Activated CD8-positive, alpha-beta memory T cell treated with anti-CD3 and anti-CD28 coated beads for 4 hours (primary cell): ENCODE data around the gene PARD6G.
"Not testable (repeated sequence)": the region's sequence is repeated elsewhere in the genome, so short reads cannot be mapped to it uniquely, and the experiment has no call there.

Experiments used
- DNase-seq, 2 donors: peaks; one replicate each; pipeline ENCODE4 v3.0.0-alpha.2; 2020; ENCODE audit warnings: low read depth in 2 of 2

PARD6G gene

DNA sequence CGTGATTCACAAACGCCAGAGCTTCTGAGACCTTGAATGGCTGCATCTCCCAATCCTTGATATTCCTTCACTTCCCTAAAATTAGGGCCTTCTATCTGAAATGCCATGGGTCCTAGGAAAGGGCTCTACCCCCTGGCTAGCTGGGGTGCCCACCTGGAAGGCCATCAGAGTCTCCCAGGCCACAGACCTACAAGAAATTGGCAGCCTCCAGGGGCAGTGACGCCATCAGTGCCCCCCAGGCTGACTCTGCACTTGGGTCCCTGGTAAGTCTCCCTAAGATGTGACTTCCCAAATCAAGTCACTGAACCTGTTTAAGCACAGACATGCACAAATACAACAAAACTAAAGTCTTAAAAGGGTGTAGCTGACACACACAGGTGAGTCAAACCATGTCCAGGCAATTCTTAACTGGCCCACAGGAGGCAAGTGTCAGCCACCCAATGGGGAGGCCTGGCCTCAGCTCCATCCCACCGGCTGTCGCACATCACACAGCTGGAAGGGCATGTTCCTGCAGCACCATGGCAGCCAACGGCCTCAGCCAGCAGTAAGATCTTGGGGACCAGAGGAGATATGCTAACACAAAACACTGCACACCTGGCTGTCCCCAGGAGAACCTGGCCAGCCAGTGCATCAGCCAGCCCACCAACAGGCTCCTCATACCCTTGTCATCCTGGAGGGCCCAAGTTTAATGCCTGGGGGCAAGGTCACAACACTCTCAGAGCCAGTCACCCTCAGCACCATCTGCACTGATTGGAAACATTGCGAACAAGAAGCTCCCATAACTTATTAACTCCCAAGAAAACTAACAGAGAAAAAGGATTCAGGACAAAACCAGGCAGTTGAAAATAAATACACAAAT lies 5.2 kb downstream of the PARD6G start:
- DNase-seq = no peak

DNA sequence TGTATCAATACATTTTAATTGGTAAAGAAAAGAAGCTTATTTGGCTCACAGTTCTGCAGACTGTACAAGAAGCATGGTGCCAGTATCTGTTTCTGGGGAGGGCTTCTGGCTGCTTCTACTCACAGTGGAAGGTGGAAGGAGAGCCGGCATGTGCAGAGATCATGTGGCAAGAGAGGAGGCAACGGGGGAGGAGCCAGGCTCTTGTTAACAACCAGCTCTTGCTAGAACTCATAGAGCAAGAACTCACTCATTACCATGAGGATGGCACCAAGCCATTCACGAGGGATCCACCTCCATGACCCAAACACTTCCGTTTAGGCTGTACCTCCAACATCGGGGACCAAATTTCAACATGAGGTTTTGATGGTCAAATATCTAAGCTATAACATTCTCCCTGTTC lies 7.5 kb downstream of the PARD6G start:
- DNase-seq = no peak

DNA sequence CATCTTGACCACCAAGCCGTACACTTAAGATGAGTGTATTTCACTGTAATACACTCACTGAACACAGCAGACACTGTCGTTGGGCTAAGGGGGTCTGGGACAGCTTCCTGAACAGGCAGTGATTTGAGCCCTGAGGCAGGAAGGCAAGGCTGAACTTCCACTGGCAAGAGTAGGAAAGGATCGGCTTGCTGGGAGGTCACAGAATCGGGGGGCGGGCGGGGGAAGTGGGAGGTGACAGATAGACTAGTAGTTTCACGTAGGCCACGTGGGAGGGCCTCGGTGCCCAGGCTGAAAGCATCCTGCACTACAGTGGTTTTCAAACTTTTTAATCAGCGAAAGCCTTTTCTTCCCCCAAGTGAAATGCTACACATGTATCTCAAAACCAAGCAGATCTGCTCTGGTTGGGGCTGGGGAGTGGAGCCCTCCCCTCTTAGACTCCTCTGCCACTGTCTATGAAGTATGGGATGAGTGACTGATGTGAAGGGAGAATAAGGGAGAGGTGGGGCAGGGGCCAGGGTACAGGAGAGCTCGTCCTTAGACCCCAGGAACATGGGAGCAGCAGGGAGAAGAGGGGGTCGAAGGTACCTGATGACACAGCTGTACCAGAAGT lies 8.6 kb downstream of the PARD6G start:
- no peak for DNase-seq

DNA sequence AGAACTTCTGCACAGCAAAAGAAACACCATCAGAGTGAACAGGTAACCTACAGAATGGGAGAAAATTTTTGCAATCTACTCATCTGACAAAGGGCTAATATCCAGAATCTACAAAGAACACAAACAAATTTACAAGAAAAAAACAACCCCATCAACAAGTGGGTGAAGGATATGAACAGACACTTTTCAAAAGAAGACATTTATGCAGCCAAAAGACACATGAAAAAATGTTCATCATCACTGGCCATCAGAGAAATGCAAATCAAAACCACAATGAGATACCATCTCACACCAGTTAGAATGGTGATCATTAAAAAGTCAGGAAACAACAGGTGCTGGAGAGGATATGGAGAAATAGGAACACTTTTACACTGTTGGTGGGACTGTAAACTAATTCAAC lies 9.8 kb downstream of the PARD6G start:
- not testable (repeated sequence) for DNase-seq

DNA sequence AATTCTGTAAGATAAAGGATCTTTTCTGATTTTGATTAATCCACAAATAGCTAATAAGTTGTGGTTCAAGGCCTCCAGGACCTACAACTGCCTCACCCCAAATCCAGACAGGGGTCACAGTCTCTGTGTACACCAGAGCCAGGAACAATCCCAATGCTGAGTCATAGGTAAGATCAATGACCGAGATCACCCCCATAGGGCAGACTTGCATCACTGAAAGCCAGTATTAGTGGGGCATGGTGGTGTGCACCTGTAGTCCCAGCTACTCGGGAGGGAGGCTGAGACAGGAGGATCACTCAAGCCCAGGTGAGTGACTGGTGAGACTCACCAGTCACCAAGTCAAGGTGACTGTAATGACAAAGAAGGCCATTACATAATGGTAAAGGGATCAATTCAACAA lies 12.9 kb downstream of the PARD6G start:
- DNase-seq = no peak

GRCh38 chr18:80233899-80234298 lies 13.4 kb downstream of the PARD6G start:
- no peak for DNase-seq

- no peak for DNase-seq
Observed at GRCh38 chr18:80233201-80233835, 14.0 kb downstream of the PARD6G start.

GRCh38 chr18:80232710-80233109 lies 14.6 kb downstream of the PARD6G start:
- no peak for DNase-seq

DNA sequence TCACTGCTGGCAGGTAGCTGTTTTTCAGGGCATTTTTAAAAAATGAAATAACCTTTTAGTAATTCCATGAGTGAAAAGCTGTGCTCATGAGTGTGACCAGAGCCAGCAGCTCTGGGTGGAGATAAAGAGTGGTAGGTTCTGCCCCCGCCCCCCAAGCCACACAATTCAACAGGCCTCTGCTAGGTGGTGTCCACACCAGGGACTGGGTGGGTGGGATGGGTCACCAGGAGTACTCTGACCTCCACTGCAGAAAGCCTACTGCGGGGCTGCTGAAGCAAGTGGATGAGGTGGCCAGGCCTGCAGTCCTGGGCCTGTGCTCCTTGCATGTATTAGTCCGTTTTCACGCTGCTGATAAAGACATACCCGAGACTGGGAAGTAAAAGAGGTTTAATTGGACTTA lies 15.3 kb downstream of the PARD6G start:
- no peak for DNase-seq

DNA sequence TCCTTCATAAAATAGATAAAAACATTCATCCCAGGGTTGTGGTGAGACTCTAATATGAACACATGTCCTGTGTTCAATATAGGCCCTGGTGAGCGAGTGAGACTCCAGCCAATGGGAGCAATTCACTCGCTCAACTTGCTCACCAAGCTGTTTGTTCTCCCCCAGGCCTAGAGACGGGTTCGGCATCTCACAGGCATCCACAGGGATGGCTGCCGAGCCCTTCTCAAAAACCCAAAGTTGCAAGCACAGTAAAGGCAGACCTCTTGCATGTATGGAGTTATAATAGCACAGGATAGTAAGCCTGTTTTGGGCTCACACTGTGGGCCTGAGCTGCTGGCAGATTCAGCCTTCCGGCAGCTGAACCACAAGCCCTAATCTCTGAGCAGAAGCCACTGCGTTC lies 15.7 kb downstream of the PARD6G start:
- no peak for DNase-seq

DNA sequence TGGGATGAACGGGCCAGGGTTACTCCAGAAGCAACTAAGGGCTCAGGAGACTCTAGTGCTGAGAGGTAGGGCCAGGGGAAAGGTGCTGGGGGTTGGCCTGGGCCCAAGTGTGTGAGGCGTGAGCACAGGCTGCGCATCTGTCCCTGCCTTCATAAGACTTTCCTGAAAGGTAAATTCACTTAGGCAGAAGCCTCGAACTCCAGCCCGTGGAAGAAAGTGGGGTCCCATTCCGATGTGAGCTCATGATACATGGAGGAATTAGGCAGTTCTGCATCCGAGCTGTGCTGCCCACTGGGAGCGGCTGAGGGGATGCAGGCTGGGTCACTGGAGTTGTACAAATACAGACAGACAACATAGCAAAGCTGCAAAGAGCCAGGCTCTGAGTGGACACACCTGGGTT lies 16.2 kb downstream of the PARD6G start:
- DNase-seq = no peak

DNA sequence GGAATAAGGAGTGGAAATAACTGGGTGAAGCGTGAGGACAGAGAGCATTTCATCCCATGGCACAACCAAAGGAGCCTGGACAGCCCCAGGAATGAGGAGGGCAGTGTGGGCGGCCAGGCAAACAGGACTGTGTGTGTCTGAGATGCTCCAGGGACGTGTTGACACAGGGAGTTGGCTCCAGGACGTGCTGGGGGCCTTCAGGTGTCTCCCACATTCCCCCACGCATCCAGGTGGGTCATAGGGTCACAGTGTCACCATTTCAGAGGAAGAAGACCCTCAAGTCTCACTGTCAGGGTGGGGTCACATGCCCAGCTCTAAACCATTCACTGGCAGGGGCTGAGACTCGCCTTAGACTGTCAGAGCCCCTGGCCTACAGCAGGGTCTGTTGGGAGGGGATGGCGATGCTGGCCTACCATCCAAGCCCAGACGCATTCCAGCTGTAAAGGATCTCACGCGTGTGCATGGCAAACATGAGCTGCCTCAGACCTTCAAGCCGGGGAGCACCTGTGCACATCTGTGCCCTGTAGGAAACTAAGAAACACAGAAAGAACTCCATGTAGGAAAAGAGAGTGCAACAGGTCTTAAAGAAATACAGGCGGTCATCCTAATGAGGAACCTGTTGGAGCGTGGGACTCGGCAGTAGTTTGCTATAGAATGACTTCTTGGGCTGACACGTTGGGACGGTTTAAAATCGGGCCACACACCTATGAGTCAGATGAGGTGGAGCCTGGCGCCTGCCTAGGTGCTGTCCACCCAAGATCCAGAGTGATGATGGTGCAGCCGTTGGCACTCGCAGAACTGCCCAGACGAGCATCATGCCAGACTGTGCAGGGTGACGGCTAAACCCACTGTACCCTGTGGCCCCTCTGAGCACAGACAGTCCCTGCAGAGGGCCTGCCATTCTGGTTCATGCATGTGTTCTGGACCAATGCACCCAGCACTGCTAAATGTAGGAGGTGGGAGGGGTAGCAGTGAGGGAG lies 17.3 kb downstream of the PARD6G start:
- no peak for DNase-seq

DNA sequence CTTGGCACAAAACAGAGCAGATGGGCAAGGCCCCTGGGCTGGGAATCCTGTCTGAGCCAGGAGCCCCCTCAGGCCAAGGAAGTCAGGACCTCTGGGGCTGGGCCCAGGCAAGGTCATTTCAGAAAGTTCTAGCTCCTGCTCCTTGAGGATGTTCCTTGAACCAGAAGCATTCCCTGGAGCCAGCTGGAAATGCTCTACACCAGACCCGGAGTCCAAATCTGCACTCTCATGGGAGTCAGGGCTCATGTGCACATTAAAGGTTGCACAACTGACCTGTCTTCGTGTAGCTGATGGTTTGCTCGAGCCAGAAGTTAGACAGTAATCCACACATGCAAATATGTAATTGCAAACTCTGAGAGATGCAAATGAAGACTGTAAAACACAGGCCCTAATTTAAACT lies 18.0 kb downstream of the PARD6G start:
- no peak for DNase-seq

DNA sequence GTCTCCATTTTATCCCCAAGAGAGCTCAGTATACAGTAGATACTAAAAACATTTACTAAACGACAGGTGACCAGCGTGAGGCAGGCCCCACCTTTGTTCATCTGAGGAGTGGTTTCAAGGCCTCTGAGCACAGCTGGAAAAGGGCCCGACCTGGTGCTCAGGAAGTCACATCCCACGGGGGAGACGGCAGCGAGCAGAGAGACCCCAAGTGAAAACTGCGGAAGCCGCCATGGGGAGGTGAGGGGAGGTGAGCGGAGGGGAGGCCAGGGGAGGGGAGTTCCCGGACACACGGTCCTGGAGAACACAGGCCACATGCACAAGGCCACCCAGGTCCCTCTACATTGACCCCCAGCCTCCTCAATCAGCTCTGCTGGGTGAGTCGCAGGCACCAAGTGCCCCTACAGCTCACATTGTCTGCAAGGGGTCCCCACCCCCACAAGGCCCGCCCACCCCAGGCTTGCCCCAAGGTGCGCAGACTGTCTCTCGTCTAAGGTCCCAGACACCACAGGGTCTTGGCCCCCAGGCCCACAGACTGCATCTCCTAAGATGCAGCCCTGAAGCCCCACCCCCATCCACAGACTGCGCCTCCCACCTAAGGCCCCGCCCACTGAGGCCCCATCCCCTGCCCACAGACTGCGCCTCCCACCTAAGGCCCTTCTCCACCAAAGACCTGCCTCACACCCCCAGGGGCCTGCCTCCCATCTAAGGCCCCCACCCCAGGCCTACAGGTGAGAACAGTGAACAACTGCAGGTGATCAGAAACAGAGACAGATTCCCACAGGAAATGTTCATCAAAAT lies 19.1 kb downstream of the PARD6G start:
- DNase-seq = no peak

- no peak for DNase-seq
Observed at GRCh38 chr18:80227472-80227871, 19.8 kb downstream of the PARD6G start.

- no peak for DNase-seq
Observed at GRCh38 chr18:80225685-80226084, 21.6 kb downstream of the PARD6G start.

DNA sequence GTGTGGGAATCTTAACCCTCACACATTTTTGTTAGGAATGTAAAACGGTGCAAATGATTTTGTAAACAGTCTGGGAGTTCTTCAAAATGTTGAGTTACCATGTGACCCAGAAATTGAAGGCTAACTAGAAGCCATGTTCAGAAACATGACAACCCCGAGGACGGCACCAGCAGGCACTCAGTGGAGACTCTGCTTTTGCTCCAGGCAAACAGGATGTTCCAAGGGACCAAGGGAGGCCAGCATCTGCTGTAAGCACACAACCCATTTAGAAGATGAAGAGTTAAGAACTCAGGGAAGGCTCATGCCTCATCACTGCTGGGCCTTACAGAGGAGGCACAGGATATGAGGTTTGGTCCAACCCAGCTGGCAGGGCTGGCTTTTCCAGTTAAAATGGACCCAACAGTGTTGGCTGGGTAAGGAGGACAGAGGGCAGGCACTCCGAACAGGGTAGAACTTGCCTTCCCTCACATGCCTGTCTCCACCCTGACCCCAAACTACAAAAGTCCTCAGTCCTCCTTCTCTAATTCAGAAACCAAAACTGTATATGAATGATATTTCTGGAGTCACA lies 23.6 kb downstream of the PARD6G start:
- DNase-seq = no peak

DNA sequence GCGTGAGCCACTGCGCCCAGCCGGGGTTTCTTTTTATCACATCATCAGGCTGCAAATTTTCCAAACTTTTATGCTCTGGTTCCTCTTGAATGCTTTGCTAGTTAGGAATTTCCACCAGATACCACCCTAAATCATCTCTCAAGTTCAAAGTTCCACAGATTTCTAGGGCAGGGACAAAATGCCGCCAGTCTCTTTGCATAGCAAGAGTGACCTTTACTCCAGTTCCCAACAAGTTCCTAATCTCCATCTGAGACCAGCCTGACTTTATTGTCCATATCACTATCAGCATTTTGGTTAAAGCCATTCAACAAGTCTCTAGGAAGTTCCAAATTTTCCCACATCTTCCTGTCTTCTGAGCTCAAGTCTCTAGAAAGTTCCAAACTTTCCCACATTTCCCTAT lies 27.8 kb downstream of the PARD6G start:
- not testable (repeated sequence) for DNase-seq

- DNase-seq = no peak
Observed at GRCh38 chr18:80218341-80219227, 28.7 kb downstream of the PARD6G start.

DNA sequence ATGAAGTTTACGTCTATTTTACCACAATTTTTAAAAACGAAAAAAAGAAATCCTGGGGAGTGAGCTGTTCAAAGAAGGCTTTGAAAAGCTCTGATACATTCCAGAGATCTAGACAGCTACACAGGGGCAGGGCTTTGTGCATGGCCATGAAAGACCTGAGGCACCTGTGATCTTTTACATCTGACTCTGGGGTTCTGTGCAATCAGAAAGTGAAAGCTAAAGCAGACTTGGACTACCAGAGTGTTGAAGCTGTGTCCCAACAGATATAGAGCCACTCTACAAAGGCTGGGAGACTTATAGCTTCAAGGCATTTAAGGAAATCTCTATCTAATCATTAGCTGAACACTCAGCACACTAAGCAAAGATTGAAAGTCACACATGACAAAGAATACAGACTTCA lies 34.1 kb downstream of the PARD6G start:
- no peak for DNase-seq
